ENCODE data around the gene PRPF19. TPM values are rescaled to one million over a fixed set of nuclear protein-coding genes. Genes with fewer than 3 reads are reported as not detected.

PRPF19 gene
- total RNA-seq, 1 donor from 2014 or later = 78.7 TPM

DNA sequence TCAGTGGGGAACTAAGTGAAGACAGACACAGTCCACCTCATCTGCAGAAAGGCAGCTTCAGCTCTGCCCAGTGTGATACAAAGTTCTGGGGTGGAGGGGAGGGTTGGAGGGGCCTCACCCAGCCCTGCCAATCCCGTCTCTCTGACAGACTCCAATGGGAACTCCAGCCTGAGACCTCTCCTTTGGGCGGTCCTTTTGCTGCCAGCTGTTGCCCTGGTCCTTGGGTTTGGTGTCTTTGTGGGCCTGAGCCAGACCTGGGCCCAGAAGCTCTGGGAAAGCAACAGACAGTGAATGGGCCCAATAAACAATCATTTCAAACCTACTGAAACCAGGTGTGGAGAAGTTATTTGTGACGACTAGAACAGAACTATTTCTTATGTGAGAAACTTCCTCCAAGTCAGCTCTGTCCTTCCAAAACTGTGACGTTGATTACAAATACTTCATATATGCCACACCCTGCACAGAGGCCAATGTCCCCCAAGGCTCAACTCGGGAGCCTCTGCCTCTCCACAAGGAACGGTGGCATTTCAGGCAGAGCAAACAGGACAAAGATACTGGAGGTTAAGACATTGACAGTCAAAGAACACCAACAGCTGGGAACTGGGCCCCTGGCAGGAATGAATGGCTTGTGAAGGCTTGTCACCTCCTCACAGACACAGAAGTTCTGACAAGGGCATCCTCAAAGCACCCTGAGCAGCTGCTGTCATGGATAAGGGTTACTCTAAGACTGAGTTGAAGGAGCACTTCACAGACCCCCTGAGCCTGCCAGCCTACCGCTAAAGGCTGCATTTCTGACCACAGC is 30.8 kb downstream of the PRPF19 start:
- DNase-seq (ENCODE audit: low read depth, low spot score) = no peak

DNA sequence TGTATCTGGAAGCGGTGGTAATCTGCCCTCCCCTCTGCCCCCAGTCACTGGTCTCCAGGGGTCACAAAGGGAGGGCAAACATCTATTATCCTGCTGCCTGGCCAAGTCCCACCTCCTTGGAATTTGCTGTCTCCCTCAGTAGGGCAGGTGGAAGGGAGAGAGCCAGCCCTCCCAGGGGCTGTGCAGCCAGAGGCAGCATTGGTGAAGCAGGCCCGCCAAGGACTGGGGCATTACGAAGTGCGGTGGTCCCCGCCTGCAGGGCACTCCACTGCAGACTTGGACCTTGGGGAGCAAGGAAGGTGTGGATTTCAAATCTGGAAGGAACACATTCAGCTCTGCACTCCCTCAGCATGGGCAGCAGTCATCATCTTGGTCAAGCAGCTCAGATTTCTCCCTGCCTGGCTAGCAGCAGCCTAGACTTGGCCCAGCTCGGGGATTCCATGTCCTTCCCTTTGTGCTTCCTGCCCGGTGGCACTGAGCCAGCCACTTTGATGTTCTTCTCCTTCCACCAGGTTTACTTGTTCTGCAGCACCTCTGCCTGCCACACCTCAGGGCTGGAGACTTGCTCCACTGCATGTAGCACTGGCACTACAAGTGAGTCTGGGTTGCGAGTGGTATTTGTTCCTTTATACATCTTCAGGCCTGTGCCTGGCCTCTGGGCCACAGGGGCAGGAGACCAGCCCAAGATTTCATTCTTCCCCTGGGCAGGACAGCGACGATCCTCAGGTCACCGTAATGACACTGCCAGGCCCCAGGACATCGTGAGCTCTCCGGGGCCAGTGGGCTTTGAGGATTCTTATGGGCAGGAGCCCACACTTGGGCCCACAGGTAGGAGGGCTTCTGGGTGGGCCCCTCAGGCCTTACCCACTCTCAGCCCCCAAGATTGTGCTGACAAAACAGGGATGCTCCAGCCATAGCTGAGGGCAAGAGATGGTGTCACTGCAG is 31.7 kb downstream of the PRPF19 start:
- no peak for DNase-seq (ENCODE audit: low read depth, low spot score)

DNA sequence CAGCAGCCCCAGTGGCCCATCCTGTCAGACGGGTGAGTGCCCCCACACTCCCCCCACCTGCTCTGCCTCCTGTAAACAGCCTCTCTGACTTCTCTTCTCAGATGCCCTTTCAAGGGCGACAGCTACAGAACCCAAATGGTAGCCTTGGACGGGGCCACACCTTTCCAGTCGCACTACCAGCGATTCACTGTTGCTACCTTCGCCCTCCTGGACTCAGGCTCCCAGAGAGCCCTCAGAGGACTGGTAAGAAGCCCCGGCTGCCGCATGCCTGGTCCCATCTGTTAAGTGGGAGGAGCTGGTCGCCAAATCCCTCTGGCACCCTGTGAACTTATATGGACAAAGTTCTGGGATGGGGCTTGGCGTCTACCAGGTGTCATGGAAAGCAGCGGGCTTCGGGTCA is 32.9 kb downstream of the PRPF19 start:
- no peak for DNase-seq (ENCODE audit: low read depth, low spot score)

DNA sequence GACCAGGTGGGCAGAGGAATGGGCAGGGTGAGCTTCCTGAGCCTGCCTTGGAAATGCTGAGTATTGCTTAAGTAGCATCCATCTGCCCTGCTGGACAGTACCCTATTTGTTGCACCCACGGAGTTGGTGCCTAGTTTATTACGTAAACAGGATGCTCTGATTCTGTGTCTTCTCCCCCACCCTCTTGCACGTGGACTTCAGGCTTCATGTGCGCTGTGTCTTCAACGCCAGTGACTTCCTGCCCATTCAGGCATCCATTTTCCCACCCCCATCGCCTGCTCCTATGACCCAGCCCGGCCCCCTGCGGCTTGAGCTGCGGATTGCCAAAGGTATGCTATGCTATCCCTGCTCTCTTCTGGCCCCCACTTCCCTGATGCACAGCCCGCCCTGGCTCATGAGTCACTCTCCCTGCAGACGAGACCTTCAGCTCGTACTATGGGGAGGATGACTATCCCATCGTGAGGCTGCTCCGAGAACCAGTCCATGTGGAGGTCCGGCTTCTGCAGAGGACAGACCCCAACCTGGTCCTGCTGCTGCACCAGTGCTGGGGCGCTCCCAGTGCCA is 33.3 kb downstream of the PRPF19 start:
- DNase-seq (ENCODE audit: low read depth, low spot score) = no peak

DNA sequence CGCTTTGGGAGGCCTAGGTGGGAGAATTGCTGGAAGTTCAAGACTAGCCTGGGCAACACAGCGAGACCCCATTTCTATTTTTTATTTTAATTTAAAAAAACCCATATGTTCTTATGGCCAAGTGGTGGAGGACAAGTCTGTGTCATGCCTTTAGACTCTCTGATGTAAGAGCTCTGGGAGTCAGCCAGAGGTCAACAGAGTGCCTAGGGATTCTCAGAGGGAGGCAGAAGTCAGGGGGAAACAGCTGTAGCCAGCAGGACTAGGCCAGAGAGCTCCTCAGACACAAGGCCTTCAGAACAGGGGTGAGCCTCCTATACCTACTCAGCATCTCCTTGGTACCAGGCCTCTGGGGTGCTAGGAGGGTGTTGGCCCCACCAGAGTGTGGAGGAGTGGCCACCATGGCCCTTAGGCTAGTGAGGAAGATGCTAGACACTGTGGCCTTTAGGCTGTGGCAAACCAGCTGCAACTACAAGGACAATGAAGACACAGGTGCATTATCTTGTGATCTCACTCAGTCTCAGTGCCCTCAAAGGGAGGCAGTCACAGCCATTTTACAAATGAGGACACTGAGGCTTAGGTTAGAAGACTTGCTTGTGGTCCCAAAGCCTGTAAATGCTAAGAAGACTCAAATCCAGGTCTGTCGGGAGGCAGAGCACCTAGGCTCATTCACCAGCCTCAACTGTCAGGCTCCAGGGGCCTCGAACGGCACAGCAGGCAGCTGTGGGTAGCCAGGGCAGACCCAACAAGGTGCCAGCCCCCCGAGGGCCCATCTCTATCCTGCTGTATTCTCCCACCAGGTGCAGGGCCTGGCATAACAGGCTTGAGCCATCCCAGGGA is 34.0 kb downstream of the PRPF19 start:
- DNase-seq (ENCODE audit: low read depth, low spot score) = no peak

DNA sequence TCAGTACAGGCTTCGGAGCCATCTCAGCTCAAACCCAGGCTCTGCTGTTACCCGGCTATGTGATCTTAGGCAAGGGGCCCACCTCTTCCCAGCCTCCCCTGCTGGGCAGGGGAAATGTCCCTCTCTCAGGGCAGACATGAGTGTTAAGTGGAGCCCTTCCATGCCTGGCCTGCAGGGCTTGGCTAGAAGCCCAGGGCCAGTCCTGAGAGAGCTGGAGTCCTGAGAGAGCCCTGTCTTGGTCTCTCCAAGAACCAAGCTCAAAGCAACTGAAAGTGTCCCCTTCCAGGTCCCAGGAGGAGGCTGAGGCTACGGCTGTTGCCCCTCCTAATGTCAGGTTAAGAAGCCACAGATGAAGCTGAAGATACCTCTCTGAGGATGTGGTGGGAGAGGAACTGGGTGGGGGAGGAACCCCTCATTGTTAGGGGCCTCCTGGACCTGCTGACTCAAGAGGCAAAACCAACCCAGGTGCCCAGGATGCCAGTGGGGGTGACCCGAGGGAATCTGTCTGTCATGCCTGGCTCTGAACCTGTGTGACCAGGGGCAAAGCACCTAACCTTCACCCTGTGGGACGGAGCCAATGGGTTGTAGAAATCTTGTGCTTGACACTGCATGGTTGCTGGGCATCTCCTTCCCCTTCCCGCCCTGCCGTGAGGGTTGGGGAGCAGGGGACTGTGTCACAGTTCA is 34.9 kb downstream of the PRPF19 start:
- DNase-seq (ENCODE audit: low read depth, low spot score) = no peak

DNA sequence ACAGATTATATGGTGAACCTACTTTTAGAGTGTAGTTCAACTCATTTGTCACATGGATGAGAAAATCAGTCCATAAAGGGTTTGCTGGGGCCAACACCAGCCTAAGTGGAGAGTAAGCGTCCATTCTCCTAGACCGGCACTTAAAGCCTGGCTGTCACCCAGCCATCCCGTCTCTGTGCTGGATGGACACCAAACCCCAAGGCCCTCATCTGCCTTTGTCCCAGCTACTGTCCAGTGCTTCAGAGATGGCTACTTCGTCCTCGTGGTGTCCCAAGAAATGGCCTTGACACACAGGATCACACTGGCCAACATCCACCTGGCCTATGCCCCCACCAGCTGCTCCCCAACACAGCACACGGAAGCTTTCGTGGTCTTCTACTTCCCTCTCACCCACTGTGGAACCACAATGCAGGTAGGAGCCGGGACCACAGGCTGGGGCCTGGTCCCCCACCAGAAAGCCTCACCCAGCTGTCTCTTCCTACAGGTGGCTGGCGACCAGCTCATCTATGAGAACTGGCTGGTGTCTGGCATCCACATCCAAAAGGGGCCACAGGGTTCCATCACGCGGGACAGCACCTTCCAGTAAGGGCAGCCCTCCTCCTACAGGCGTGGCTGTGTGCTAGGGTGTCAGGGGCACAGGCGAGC is 35.5 kb downstream of the PRPF19 start:
- no peak for DNase-seq (ENCODE audit: low read depth, low spot score)

DNA sequence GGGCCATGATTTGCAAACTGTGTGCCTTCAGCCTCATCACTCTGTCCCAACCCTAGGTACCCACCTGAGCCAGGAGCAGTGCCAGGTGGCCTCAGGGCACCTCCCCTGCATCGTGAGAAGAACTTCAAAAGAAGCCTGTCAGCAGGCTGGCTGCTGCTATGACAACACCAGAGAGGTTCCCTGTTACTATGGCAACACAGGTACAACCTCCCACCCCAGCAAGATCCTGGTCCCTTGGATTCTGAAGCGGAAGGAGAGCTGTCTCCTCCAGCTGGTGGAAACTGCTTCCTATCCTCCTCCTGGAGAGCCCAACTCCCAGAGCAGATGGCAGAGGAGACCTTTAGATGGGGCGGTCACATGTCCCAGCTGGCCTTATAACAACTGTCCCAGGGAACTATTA is 36.1 kb downstream of the PRPF19 start:
- DNase-seq (ENCODE audit: low read depth, low spot score) = no peak

DNA sequence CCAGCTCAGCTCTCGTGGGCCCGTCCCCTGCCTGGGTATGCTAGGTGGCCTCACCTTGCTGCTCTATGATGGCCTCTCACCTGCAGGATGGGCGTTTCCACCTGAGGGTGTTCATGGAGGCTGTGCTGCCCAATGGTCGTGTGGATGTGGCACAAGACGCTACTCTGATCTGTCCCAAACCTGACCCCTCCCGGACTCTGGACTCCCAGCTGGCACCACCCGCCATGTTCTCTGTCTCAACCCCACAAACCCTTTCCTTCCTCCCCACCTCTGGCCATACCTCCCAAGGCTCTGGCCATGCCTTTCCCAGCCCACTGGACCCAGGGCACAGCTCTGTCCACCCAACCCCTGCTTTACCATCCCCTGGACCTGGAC is 36.9 kb downstream of the PRPF19 start:
- no peak for DNase-seq (ENCODE audit: low read depth, low spot score)

DNA sequence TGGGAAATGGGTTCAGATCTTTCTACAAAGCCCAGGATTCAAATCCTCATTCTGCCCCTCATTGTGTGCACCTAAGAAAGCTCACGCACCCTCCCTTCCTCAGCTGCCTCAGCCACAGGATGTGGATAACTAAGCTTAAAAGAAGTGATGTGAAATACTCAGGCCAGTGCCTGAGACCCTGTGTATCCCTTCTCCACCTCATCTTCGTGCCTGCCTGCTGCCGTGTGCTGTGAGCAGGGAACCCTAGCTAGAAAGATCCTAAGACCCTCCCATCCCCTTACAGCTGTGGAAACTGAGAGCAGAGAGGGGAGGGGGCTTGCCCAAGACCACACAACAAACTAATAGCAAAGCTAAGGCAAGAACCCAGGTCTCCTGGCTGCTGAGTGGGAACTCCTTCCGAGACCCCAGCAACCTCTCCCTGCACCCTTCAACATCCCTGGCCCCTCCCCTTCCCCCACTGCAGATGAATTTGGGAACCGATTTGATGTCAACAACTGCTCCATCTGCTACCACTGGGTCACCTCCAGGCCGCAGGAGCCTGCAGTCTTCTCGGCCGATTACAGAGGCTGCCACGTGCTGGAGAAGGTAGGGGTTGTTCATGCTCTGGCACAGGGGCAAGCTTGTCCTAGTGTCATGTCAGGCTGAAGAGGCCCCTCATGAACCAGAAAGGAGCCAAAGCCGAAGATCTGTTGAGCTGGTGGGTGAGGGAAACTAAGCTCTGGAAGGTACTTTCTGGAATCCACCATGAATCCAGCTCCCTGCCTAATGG is 37.5 kb downstream of the PRPF19 start:
- no peak for DNase-seq (ENCODE audit: low read depth, low spot score)

DNA sequence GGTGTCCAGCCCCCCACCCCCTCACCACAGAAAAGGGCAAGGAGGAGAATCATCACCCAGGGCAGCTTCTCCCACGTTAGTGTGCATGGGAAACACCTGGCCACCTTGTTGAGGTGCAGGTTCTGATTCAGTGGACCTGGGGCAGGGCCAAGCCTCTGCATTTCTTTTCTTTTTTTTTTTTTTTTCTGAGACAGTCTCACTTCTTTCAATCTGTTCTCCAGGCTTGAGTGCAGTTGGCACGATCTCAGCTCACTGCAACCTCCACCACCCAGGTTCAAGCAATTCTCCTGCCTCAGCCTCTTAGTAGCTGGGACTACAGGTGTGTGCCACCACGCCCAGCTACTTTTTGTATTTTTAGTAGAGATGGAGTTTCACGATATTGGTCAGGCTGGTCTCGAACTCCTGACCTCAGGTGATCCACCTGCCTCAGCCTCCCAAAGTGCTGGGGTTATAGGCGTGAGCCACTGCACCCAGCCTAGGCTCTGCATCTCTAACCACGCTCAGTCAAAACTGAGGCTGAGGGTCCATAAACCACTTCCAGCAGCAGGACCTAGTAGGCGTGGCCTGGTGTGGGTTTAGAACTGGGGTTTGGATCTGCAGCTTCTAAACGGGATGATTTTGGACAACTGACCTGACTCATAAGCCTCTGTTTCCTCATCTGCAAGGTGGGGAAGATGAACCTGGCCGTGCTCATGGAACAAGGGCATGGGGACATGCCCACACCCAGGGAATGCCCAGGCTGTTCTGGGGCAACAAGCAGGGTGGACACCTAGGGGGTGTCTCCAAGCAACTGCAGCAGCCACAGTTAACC is 38.3 kb downstream of the PRPF19 start:
- no peak for DNase-seq (ENCODE audit: low read depth, low spot score)

DNA sequence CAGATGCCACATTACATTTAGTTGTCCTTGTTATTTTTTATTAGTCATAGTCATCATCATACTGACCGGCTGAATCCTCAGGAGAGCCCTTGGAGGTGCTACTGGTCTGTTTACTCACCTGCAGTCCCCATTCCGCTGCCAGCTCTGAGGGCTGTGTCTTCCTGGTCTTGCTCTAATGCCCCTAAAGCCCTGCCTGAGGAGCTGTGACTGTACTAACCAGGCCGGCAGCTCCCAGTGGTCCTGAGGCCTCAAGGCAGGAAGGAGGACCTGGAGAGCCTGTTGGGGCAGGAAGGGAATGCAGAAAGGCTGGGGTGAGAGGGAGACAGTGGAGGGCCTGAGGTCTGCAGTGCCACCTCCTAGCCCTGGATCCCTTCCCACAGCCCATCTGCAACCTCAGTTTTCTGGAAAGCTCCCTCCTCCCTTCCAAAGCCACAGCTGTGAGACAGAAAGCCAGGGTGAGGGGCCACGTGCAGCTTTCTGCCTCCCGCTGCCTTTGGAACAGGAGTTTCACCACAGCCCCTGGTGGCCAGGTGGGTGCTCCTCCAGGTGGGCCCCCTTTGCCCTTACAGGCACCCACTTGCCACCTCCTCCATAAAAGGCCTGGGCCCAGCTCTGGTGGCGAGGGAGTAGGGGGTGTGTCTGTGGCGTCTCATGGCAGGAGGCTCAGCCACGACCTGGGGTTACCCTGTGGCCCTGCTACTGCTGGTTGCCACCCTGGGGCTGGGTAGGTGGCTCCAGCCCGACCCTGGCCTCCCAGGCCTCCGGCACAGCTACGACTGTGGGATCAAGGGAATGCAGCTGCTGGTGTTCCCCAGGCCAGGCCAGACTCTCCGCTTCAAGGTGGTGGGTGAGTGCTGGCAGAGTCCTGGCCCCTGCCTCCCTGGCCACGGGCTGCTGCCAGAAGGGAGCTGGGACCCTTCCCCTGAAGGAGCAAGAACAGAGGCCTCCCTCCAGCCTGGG is 39.2 kb downstream of the PRPF19 start, which contains the start of gene ZP1:
ZP1 (plus strand) TSS at position 632 of the 960 bp plus-strand sequence; CDS start at position 652, 20 bp downstream.
- no peak for DNase-seq (ENCODE audit: low read depth, low spot score)

DNA sequence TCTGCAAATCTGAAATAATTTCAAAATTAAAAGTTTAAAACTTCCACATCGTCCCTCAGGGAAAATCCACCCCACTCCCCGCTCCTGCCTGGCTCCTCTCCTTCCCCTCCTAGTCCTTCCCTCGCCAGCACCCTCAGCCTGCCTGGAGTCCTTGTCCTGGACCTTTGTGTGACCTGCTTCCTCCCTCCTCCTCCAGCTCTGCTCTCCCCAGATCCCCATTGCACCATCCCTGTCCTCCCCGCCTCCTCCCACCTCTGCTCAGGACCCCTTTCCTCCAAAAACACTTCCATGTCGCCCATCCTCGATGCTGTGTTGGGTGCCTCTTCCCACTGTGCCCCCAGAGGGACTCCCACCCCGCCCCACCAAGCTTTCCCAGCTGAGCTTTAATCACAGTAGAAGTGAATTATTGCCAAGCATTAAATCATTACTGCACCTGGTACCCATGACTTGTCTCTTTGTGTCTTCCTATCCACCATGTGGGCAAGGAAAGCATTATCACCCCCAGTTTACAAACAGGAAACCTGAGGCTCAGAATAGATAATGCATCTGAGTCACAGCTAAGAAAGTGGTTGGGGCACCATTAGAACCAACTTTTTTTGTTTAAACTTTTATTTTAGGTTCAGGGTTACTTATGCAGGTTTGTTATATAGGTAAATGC is 41.4 kb downstream of the PRPF19 start:
- DNase-seq (ENCODE audit: low read depth, low spot score) = no peak

DNA sequence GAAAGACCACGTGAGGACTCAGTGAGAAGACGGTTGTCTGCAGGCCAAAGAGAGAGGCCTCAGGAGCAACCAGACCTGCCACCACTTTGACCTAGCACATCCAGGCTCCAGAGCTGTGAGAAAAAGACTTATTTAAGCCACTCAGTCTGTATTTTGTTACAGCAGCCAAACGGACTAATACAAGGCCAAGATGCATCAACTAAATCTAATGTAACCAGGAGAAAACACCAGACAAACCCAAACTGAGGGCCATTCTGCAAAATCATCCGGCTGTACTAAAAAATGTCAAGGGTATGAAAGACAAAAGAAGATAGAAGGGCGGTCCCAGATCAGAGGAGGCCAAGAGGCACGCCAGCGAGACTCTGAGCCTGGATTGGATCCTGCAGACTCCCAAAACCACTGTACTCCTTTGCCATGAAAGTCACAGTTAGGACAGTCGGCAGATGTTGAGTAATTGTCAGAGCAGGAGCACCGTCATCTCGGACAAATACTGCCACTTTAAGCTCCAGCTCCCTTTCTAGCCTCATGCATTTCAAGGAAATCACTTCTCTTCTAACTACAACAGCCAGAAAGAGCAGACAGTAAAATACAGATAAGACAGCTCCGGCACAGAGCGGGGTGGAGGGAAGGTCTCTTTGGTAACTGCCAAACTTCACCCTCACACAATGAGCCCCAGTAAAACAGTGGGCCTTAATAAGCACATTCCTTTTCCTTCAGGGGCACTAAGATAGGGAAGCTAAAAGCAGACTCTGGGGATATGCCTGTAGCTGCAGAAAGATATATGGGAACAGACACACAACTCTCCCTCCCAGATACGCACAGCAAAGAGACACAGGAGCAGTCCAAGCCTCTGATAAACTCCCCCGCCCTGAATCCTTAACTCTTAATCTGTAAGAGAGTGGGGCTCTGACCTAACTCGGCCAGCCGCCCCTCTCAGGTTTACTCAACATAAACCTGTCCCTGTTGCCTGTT is 42.5 kb downstream of the PRPF19 start:
- DNase-seq (ENCODE audit: low read depth, low spot score) = no peak

DNA sequence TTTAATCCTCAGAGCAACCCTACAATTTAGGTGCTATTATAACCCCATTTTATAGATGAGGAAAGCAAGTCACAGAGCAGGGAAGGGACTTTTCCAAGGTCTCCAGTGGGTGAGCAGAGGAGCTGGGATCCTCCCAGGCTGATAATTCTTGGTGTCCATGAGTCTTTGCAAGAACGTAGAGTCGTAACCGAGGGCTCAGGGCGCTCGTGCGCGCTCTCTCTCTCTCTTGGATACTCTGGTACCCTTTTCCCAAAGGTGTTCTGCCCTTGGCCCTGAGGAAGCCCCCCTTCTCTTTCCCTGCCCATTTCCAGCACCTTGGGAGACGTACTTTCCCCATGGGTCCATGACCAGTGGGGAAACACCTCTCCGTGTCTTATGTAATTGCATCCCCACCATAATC is 44.2 kb downstream of the PRPF19 start:
- no peak for DNase-seq (ENCODE audit: low read depth, low spot score)

DNA sequence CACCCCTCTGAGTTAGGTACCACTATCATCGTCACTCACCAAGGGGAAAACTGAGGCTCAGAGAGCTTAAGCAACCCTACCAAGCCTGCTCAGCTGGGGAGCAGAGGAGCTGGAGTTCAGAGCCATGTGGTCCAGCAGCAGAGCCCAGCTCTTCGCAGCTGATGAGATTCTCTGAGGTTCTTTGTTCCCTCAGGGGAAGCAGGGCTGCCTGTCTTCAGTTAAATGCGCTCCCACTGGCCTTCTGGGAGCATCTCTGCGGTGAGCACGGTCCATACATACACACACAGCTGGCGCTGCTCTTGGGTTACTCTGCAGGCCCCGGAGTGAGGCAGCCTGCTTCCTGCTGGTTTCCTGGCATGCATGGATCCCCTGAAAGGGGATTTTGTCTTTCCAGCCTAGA is 45.4 kb downstream of the PRPF19 start:
- DNase-seq (ENCODE audit: low read depth, low spot score) = no peak
